H1 (cell line): Measurements from ENCODE around the gene CACNG4. TPM values are rescaled to one million over a fixed set of nuclear protein-coding genes. Genes with fewer than 3 reads are reported as not detected.

Experiments used
- BCL11A ChIP-seq, 2 experiments: IDR thresholded peaks; one replicate each; pipeline ENCODE4 v1.6.1; 2011; ENCODE audit warnings: low read depth in 2 of 2, low read length in 2 of 2, mild to moderate bottlenecking in 2 of 2
- NANOG ChIP-seq: IDR thresholded peaks from 2 replicates; pipeline ENCODE4 v1.6.1; 2011; ENCODE audit warnings: low read length, low read depth, mild to moderate bottlenecking, inconsistent platforms; ENCODE audit not compliant: insufficient read depth, poor library complexity, severe bottlenecking
- SAP30 ChIP-seq: fragments of 300-600 bp; sonication (generic); IDR thresholded peaks from 2 replicates; pipeline ENCODE4 v1.7.1; 2012; ENCODE audit warnings: low read length, moderate library complexity, mild to moderate bottlenecking, inconsistent platforms; ENCODE audit not compliant: insufficient read depth, insufficient replicate concordance
- polyA plus RNA-seq, 7 experiments: library from polyadenylated mRNA; depleted of rRNA in 3 of 7; stranded (reverse) in 5 of 7; unstranded in 2 of 7; fragments of >200 nt in 5 of 7; fragments of 200-250 nt in 2 of 7; gene quantifications; 1 replicate in 5 of 7; 2 replicates in 1 of 7; 4 replicates in 1 of 7; pipeline versions ENCODE4 v1.2.1 to v1.2.3, GENCODE V29; 2011 to 2013; ENCODE audit warnings: missing spikeins in 2 of 7, mixed read lengths in 2 of 7
- total RNA-seq: library from RNA; stranded (reverse); fragmentation: NEBNext Ultra II Directional; extraction: Animal tissue kit (Norgen Biotek cat#: 25700); gene quantifications from 2 replicates; pipeline ENCODE4 v1.2.1, GENCODE V29; 2021
- TF ChIP-seq, protein P1 (sequence below): fragments of 300-600 bp; sonication (generic); IDR thresholded peaks from 2 replicates; pipeline ENCODE4 v1.7.1; 2012; ENCODE audit warnings: low read length, moderate library complexity, mild to moderate bottlenecking, inconsistent platforms; ENCODE audit not compliant: insufficient replicate concordance

CACNG4 gene
- total and polyA plus RNA-seq, 2 of the 8 experiments (the other 6 are each of a cell fraction or from before 2014, with no cell fraction given): 3.6 to 5.6 TPM

DNA sequence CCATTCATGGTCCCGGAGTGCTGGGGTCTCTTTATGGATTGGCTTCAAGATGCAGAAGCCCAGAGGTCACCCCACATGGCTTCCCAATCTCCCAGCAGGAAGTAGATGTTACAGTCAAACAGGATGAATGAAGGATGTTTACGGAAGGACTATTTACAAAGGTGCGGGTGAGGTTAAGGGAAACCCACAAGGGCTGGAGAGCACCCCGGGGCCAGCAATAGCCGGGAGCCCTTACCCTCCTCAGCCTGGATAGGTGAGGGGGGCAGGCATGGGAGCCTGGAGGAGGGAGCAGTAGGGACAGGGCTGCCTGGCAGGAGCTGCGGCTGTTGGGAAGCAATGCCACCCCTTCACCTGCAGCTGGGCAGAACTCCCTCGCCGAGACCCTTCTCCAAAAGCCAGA lies 55.3 kb downstream of the CACNG4 start (continued):
- TF ChIP-seq, protein P1, sequence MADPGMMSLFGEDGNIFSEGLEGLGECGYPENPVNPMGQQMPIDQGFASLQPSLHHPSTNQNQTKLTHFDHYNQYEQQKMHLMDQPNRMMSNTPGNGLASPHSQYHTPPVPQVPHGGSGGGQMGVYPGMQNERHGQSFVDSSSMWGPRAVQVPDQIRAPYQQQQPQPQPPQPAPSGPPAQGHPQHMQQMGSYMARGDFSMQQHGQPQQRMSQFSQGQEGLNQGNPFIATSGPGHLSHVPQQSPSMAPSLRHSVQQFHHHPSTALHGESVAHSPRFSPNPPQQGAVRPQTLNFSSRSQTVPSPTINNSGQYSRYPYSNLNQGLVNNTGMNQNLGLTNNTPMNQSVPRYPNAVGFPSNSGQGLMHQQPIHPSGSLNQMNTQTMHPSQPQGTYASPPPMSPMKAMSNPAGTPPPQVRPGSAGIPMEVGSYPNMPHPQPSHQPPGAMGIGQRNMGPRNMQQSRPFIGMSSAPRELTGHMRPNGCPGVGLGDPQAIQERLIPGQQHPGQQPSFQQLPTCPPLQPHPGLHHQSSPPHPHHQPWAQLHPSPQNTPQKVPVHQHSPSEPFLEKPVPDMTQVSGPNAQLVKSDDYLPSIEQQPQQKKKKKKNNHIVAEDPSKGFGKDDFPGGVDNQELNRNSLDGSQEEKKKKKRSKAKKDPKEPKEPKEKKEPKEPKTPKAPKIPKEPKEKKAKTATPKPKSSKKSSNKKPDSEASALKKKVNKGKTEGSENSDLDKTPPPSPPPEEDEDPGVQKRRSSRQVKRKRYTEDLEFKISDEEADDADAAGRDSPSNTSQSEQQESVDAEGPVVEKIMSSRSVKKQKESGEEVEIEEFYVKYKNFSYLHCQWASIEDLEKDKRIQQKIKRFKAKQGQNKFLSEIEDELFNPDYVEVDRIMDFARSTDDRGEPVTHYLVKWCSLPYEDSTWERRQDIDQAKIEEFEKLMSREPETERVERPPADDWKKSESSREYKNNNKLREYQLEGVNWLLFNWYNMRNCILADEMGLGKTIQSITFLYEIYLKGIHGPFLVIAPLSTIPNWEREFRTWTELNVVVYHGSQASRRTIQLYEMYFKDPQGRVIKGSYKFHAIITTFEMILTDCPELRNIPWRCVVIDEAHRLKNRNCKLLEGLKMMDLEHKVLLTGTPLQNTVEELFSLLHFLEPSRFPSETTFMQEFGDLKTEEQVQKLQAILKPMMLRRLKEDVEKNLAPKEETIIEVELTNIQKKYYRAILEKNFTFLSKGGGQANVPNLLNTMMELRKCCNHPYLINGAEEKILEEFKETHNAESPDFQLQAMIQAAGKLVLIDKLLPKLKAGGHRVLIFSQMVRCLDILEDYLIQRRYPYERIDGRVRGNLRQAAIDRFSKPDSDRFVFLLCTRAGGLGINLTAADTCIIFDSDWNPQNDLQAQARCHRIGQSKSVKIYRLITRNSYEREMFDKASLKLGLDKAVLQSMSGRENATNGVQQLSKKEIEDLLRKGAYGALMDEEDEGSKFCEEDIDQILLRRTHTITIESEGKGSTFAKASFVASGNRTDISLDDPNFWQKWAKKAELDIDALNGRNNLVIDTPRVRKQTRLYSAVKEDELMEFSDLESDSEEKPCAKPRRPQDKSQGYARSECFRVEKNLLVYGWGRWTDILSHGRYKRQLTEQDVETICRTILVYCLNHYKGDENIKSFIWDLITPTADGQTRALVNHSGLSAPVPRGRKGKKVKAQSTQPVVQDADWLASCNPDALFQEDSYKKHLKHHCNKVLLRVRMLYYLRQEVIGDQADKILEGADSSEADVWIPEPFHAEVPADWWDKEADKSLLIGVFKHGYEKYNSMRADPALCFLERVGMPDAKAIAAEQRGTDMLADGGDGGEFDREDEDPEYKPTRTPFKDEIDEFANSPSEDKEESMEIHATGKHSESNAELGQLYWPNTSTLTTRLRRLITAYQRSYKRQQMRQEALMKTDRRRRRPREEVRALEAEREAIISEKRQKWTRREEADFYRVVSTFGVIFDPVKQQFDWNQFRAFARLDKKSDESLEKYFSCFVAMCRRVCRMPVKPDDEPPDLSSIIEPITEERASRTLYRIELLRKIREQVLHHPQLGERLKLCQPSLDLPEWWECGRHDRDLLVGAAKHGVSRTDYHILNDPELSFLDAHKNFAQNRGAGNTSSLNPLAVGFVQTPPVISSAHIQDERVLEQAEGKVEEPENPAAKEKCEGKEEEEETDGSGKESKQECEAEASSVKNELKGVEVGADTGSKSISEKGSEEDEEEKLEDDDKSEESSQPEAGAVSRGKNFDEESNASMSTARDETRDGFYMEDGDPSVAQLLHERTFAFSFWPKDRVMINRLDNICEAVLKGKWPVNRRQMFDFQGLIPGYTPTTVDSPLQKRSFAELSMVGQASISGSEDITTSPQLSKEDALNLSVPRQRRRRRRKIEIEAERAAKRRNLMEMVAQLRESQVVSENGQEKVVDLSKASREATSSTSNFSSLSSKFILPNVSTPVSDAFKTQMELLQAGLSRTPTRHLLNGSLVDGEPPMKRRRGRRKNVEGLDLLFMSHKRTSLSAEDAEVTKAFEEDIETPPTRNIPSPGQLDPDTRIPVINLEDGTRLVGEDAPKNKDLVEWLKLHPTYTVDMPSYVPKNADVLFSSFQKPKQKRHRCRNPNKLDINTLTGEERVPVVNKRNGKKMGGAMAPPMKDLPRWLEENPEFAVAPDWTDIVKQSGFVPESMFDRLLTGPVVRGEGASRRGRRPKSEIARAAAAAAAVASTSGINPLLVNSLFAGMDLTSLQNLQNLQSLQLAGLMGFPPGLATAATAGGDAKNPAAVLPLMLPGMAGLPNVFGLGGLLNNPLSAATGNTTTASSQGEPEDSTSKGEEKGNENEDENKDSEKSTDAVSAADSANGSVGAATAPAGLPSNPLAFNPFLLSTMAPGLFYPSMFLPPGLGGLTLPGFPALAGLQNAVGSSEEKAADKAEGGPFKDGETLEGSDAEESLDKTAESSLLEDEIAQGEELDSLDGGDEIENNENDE: no peak
- TF ChIP-seq NANOG (no peak), SAP30 (no peak), BCL11A (IDR thresholded peaks at IDR 0.05; ENCODE audit: low read depth in 2 of 2, low read length in 2 of 2) (no peak)
